Caki2 (cell line): Measurements from ENCODE around the gene C17orf107. TPM values are rescaled to one million over a fixed set of nuclear protein-coding genes. Genes with fewer than 3 reads are reported as not detected.

Experiments used
- total RNA-seq: library from RNA; depleted of rRNA; stranded (reverse); fragments of >200 nt; shearing (Covaris generic); gene quantifications from 2 replicates; pipeline ENCODE4 v1.2.3, GENCODE V29; 2014; ENCODE audit warnings: low replicate concordance; rRNA removed

Gene C17orf107
- total RNA-seq, 1 experiment from 2014 or later, result 8.6 TPM

Other genes starting within 250 kb of the C17orf107 start
- gene PELP1, start 195.4 kb upstream of the C17orf107 start, total RNA-seq, result 16.7 and 21.1 TPM in 2 replicates
- gene ARRB2, start 188.9 kb upstream of the C17orf107 start, total RNA-seq, result 14.6 and 17.1 TPM in 2 replicates
- 21.8 and 23.9 TPM in 2 replicates for gene MED11, start 168.1 kb upstream of the C17orf107 start, total RNA-seq
- 0.03 and 0.09 TPM in 2 replicates for gene ZMYND15, start 159.7 kb upstream of the C17orf107 start, total RNA-seq
- 0.41 TPM in 1 of 2 replicates, not detected in the other for gene CXCL16, start 159.6 kb upstream of the C17orf107 start, total RNA-seq
- not detected in 2 replicates for gene TM4SF5, start 127.7 kb upstream of the C17orf107 start, total RNA-seq
- gene VMO1, start 113.2 kb upstream of the C17orf107 start, total RNA-seq, result not detected in 2 replicates
- gene GLTPD2, start 110.6 kb upstream of the C17orf107 start, total RNA-seq, result not detected in 2 replicates
- 205 and 277 TPM in 2 replicates for gene PSMB6, start 103.4 kb upstream of the C17orf107 start, total RNA-seq
- 6.1 and 31.9 TPM in 2 replicates for gene PLD2, start 92.4 kb upstream of the C17orf107 start, total RNA-seq
- 25.0 and 30.1 TPM in 2 replicates for gene MINK1, start 66.2 kb upstream of the C17orf107 start, total RNA-seq
- gene CHRNE, start 3.6 kb downstream of the C17orf107 start, total RNA-seq, result 0.09 and 0.64 TPM in 2 replicates
- not detected in 2 replicates for gene GP1BA, start 32.7 kb downstream of the C17orf107 start, total RNA-seq
- gene SLC25A11, start 40.5 kb downstream of the C17orf107 start, total RNA-seq, result 80.0 and 89.3 TPM in 2 replicates
- gene RNF167, start 40.7 kb downstream of the C17orf107 start, total RNA-seq, result 45.6 and 57.1 TPM in 2 replicates
- gene PFN1, start 49.0 kb downstream of the C17orf107 start, total RNA-seq, result 258 and 443 TPM in 2 replicates
- gene ENO3, start 51.6 kb downstream of the C17orf107 start, total RNA-seq, result 4.5 and 21.3 TPM in 2 replicates
- gene SPAG7, start 68.3 kb downstream of the C17orf107 start, total RNA-seq, result 23.1 and 48.6 TPM in 2 replicates
- gene CAMTA2, start 88.1 kb downstream of the C17orf107 start, total RNA-seq, result 1.3 and 2.8 TPM in 2 replicates
- gene INCA1, start 98.0 kb downstream of the C17orf107 start, total RNA-seq, result 0.72 and 3.3 TPM in 2 replicates
- 14.1 and 44.0 TPM in 2 replicates for gene KIF1C, start 98.4 kb downstream of the C17orf107 start, total RNA-seq
- gene SLC52A1, start 135.9 kb downstream of the C17orf107 start, total RNA-seq, result not detected in 2 replicates
- gene ZFP3, start 178.9 kb downstream of the C17orf107 start, total RNA-seq, result not detected in 2 replicates
- gene ZNF232, start 212.3 kb downstream of the C17orf107 start, total RNA-seq, result 18.0 and 18.5 TPM in 2 replicates
- not detected in 2 replicates for gene USP6, start 216.5 kb downstream of the C17orf107 start, total RNA-seq